Thoracic aorta (tissue), 2 donors: ENCODE results near the gene TTC21A. TPM values are rescaled to one million over a fixed set of nuclear protein-coding genes. Genes with fewer than 3 reads are reported as not detected.
A peak's percentile ranks its signal among the peaks of the same experiment; 100 is the strongest.
"Not testable (repeated sequence)": the region's sequence is repeated elsewhere in the genome, so short reads cannot be mapped to it uniquely, and the experiment has no call there.

Experiments
- ATAC-seq: fragments of 150-250 bp; one replicate; pipeline ENCODE4 v1.8.0; 2017; ENCODE audit warnings: low read depth; ENCODE audit not compliant: insufficient number of reproducible peaks, low FRiP score
- DNase-seq: peaks from one replicate; pipeline ENCODE4 v3.0.0-alpha.2; 2020; ENCODE audit warnings: low spot score
- H3K27ac ChIP-seq, 2 donors: fragments of 200-600 bp; sonication (generic); 1 replicate in 1 of 2; 2 replicates in 1 of 2; pipeline ENCODE4 v1.5.1; 2016; ENCODE audit warnings: mild to moderate bottlenecking in 2 of 2, moderate library complexity in 2 of 2
- H3K27me3 ChIP-seq: fragments of 200-600 bp; sonication (generic); replicated peaks from 2 replicates; pipeline ENCODE4 v1.6.0; 2016; ENCODE audit warnings: mild to moderate bottlenecking; ENCODE audit not compliant: insufficient read depth
- H3K36me3 ChIP-seq: fragments of 200-600 bp; sonication (generic); one replicate; pipeline ENCODE4 v1.5.1; 2016
- H3K4me1 ChIP-seq, 2 donors: fragments of 200-600 bp; sonication (generic); 1 replicate in 1 of 2; 2 replicates in 1 of 2; pipeline versions ENCODE4 v1.5.1 to v1.6.0; 2016; ENCODE audit warnings: low read depth in 2 of 2, mild to moderate bottlenecking in 1 of 2; ENCODE audit not compliant: control insufficient read depth in 1 of 2
- H3K4me3 ChIP-seq: fragments of 200-600 bp; sonication (generic); 2 replicates; pipeline ENCODE4 v1.5.1; 2016; ENCODE audit warnings: mild to moderate bottlenecking
- H3K9me3 ChIP-seq: fragments of 200-600 bp; sonication (generic); 2 replicates; pipeline ENCODE4 v1.5.1; 2016
- CTCF ChIP-seq: fragments of 200-600 bp; sonication (generic); IDR thresholded peaks from one replicate; pipeline ENCODE4 v1.5.1; 2019; ENCODE audit warnings: antibody characterized with exemption
- total RNA-seq, 2 donors: library from RNA; depleted of rRNA; stranded (reverse); fragments of >200 nt; gene quantifications; one replicate each; pipeline versions ENCODE4 v1.1.0 to v1.2.3, GENCODE V29; 2016

The TTC21A gene
- 10 to 100 TPM in 1 of 2 donors, 1 to 10 TPM in 1; 3.0 to 14.9 TPM for total RNA-seq

- DNase-seq (peak; percentile 58), ATAC-seq (peak; percentile 76)
- peaks cover 14 to 48% of the 10 kb centered on the region in 2 donors for H3K4me1 ChIP-seq
Observed at GRCh38 chr3:39107388-39108199, at the start of gene TTC21A, which contains the start of gene GORASP1. TSS of gene TTC21A (plus strand) at chr3:39107680. CDS start at chr3:39107838, 158 bp downstream. TSS of gene GORASP1 (minus strand) at chr3:39107627. CDS start at chr3:39107541, 86 bp downstream.

GRCh38 chr3:39061228-39061627 is 46.3 kb upstream of the TTC21A start:
- not testable (repeated sequence) for H3K36me3 ChIP-seq, ATAC-seq, DNase-seq

More at GRCh38 chr3:39107388-39108199, at the start of gene TTC21A, which contains the start of gene GORASP1:
- no peak for TF ChIP-seq CTCF
- H3K4me3 ChIP-seq = peak within 1 kb of the TSS; percentile 96
- H3K27me3 ChIP-seq = no peaks in the 10 kb centered on the region
- no peaks in the 10 kb centered on the region for H3K36me3 ChIP-seq
- peak within 1 kb of the TSS; percentile 96 to 97 for H3K27ac ChIP-seq
- H3K9me3 ChIP-seq = no peaks in the 10 kb centered on the region

DNA sequence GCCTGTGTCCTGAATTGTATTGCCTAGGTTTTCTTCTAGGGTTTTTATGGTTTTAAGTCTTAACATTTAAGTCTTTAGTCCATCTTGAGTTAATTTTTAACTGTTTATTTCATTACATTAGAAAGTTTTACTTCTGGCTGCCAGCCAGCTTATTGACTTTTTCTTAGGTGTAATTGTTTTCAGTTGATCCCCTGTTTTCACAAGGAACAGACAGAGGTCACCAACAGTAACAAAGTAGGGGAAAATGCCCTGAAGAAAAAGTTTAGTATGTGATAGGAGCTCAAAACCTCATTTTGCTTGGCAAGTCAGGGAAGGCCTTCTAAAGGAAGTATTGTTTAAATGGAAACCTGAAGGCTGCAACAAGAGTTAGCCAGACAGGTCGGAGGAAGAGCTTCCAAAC is 45.3 kb upstream of the TTC21A start:
- Histone ChIP-seq H3K9me3 (no peaks in the 10 kb centered on the region), H3K4me3 (no peak overlapping the region), H3K27ac (no peak overlapping the region), H3K27me3 (no peaks in the 10 kb centered on the region), H3K4me1 (peaks cover 9 to 16% of the 10 kb centered on the region in 2 donors), H3K36me3 (no peaks in the 10 kb centered on the region)
- ATAC-seq = no peak
- DNase-seq = no peak
- no peak for TF ChIP-seq CTCF

More at GRCh38 chr3:39061228-39061627, 46.3 kb upstream of the TTC21A start:
- peaks cover 9 to 16% of the 10 kb centered on the region in 2 donors for H3K4me1 ChIP-seq
- not testable (repeated sequence) for H3K27me3 ChIP-seq, H3K9me3 ChIP-seq, H3K27ac ChIP-seq, H3K4me3 ChIP-seq

DNA sequence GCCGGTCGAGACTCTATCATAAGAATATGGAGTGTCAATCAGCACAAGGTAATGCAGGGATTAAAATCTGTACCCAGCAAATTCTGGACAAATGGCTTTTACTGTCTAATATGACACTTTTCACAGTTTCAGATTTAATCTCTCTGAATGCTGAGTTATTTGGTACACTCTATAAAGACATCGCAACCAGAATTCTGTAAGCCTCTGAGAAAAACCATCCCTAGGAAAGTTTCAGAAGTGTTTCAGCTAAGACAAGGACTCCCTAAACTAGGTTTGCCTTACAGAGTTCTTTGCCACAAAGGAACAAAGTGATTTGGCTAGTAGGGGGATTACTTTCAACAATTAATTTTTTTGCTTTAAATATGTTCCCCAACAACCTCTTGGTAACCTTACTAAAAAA is 44.3 kb upstream of the TTC21A start:
- DNase-seq (no peak), ATAC-seq (no peak)
- H3K36me3 ChIP-seq = peaks cover 4% of the 10 kb centered on the region
- peaks cover 9 to 16% of the 10 kb centered on the region in 2 donors for H3K4me1 ChIP-seq
- no peaks in the 10 kb centered on the region for H3K27me3 ChIP-seq
- H3K27ac ChIP-seq = no peak overlapping the region
- no peaks in the 10 kb centered on the region for H3K9me3 ChIP-seq
- H3K4me3 ChIP-seq = no peak overlapping the region
- TF ChIP-seq CTCF = no peak

DNA sequence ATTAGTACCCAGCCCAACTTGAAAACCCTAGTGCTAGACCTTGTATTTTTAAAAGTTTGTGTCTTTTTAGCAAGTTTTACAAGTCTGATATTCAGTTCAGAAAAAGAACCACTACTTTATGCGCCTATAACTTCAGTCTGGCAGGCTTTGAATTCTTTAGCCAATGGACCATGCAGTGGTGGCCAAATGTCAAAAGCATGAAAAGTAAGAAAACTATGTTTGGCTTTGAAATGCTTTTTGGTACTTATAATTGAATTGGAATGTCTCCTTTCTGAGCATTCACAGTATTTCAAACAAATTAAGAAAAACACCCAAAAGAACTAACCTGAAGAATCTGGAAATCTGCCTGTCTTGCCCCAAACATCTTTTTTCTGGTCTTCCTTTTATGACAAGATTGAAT is 42.8 kb upstream of the TTC21A start:
- Histone ChIP-seq H3K27ac (peak overlapping the region; percentile 8 to 61), H3K4me3 (no peak overlapping the region), H3K4me1 (peaks cover 9 to 16% of the 10 kb centered on the region in 2 donors), H3K36me3 (peaks cover 7% of the 10 kb centered on the region), H3K27me3 (no peaks in the 10 kb centered on the region), H3K9me3 (no peaks in the 10 kb centered on the region)
- TF ChIP-seq CTCF = no peak
- peak; percentile 55 for ATAC-seq
- DNase-seq = no peak
